Activated CD4-positive, alpha-beta T cell treated with anti-CD3 and anti-CD28 coated beads, Interleukin-2, amount 50 U/mL, for 48 hours (primary cell): ENCODE data around the gene RHO.

ENCODE experiments used
- DNase-seq, 2 experiments: peaks; one replicate each; pipeline ENCODE4 v3.0.0-alpha.2; 2020

RHO gene

DNA sequence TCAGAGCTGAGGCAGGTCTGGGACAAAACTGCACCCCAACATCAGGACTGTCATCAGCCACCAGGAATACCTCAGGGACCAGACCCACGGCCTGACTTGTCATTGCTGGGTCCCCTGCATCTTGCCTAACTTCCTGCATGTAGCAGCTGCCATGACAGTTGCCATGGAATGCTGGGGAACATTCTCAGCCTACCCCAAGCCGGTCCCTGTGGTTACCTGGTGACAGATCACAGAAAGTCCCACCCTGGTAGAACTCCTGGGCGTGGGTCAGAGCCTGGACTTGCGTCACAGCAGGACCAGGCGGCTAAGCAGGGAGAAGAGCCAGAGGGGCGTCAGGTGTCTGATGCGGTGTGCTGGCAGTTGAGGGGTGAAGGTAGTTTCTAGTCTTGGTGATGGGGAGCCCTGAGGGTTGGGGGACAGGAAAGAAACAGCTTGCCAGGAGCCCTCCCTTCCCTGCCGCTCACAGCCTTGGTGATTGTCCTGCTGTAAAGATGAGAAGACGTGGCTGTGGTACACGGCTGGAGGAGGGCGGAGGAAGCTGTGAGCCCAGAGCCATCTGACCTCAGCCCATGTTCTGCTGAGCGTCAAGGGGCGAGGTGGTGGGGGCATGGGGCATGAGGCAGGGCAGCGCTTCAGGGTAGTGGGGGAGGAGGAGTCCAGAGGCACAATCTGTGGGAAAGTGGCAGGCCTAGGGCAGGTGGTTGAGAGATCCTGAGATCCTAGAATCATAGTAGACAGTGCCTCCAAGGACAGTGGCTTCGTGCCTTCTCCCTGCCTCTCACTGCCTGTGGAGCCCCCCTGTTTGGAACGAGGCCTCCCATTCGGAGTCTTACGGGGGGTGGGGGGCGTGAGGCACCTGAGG lies 19.9 kb downstream of the RHO start:
- no peak for DNase-seq

DNA sequence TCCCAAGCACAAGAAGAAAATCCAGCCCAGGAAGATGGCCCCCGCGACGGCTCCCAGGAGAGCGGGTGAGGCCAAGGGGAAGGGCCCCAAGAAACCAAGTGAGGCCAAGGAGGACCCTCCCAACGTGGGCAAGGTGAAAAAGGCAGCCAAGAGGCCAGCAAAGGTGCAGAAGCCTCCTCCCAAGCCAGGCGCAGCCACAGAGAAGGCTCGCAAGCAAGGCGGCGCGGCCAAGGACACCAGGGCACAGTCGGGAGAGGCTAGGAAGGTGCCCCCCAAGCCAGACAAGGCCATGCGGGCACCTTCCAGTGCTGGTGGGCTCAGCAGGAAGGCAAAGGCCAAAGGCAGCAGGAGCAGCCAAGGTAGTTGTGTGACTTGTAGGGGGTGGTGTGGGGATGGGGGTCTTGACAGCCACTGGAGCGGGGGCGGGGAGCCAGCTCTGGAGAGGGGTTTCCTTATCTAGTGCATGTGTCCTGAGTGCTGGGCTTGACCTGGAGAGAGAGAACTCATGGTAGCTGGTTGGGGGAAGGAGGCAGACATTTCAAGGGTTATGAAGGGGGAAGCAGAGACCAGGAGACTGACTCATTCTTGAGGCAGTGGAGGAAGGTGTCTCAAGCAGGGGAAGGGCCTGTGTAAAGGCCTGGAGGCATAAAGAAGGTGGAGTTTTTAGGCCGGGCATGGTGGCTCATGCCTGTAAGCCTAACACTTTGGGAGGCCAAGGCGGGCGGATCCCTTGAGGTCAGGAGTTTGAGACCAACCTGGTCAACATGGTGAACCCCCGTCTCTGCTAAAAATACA lies 20.8 kb downstream of the RHO start:
- DNase-seq = no peak

DNA sequence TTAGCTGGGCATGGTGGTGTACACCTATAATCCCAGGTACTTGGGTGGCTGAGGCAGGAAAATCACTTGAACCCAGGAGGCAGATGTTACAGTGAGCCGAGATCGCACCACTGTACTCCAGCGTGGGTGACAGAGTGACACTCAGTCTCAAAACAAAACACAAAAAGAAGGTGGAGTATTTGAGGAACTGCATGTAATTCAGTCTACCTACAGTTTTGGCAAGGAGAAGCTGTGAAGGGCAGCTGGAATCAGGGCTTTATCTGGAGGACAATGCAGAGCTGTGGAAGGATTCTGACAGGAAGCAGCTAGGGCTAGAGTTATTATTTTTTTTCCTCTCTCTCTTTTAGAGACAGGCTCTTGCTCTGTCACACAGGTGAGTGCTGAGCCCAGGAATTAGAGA lies 21.4 kb downstream of the RHO start:
- DNase-seq = no peak

DNA sequence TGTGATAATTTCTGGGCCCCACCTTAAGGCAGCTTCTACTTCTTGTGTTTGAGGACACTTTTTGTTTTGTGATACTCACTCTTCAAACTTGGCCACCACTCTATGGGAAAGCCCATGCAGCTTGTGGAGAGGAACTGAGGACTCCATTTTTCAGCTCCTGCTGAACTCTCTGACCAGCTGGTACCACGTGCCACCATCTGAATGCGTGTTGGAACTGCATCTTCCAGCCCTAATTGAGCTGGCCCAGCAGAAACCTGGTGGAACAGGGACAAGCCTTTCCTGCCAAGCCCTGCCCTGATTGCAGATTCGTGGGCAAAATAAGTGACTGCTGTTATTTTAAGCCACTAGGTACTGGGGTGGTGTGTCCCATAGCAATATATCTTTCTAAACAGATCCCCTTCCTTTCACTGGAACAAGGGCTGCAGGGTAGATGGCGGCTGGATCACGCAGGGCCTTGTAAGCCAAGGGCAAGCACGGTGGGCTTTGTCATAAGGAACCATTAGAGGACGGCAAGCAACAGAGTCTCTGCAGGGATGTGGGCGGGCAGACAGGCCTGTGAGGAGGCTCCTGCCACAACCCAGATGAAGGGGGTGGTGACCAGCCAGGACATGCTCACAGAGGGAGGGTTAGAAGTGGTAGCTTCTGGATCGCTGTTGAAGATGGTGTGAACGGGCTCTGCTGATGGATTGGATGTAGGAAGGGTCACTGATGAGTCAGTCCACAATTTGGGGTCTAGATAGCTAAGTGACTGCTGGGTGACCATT lies 24.0 kb downstream of the RHO start:
- DNase-seq = no peak

DNA sequence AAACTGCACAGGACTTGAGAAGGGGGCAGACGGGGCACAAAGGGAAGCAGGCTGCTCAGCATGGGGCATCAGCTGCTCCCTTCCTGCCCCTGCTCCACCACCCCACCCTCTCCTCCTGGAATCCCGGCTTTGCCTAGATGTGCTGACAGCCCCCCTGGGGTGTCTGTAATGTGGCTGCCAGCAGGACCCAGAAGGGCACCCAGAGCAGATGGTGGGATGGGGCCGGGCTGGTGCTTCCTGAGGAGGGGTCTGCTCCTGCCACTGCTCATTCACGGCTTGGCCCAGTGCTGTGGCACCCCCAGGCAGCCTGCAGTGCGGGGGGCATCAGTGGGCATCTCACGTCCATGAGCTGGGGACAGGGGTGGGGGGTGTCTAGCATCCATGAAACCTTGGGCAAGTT lies 24.7 kb downstream of the RHO start:
- no peak for DNase-seq

DNA sequence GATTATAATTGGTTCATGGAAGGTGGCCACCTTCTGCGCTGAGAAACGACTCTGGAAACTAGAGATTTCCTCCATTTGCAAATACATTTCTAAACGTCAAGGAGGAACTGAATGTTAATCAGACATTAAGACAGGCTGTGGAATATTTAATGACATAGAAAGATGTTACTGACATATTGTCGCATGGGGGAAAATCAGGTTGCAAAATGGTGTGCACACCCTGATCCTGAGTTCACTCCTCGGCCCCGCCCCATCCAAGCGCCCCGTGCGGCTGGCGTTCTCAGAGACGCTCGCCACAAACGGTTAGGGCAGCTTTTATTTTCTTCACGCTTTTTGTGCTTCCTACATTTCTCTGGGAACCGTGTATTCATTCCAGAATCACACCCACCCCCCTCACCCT lies 25.3 kb downstream of the RHO start:
- peak in 1 of 2 experiments; percentile 17 for DNase-seq

DNA sequence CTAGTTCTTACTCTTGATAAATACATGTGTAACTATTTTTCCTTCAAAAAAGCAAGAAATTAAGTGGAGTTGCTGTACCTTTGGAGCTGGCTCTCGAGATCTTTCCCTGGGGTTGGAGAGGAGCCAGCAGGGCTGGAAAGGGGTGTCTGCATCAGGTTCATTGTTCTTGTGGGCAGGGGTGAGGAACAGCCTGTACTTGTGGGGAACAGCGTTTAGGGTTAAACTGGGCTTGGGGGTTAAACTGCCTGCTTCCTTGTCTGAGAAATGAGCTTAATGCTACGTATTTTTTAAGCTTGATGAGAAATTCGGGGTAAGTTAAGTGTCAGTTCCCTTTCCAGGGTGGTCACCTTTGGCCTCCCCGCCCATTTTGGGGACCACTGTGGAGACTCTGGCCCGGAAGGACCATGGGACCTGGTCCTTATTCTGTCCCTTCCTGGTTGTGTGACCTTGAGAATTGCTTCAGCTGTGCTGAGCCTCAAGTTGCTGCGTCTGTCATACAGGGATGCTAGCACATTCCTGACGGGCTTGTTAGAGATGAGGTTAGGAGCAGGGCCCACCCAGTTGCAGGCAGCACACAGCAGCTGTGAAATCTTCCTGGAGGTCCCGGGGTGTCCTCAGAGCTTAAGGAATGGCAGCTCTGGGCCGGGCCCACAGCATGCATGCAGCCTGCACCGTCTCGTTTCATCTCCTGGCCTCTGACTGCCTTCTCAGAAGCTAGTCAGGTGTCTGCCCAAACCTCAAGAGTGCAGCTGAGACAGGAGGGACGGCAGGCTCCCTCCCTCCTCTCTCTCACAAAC lies 26.1 kb downstream of the RHO start:
- no peak for DNase-seq

DNA sequence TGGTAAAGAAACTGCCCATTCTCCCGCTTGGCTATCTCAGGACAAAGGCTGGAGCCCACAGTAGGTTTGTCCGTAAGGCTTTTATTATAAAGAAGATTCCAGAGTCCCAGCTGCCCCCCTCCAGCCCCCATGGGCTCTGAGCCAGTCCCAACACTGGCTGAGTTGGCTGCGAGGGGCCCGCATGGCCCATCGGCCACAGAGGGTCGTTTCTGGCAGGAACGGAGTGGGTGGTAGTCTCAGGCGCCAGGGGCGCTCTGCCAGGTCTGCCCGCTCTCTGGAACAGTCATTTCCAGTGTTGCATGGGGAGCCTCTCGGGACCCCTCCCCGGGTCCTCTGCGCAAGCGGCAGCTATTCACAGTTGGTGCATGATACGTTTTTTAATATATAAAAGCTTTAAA lies 26.7 kb downstream of the RHO start:
- no peak for DNase-seq

DNA sequence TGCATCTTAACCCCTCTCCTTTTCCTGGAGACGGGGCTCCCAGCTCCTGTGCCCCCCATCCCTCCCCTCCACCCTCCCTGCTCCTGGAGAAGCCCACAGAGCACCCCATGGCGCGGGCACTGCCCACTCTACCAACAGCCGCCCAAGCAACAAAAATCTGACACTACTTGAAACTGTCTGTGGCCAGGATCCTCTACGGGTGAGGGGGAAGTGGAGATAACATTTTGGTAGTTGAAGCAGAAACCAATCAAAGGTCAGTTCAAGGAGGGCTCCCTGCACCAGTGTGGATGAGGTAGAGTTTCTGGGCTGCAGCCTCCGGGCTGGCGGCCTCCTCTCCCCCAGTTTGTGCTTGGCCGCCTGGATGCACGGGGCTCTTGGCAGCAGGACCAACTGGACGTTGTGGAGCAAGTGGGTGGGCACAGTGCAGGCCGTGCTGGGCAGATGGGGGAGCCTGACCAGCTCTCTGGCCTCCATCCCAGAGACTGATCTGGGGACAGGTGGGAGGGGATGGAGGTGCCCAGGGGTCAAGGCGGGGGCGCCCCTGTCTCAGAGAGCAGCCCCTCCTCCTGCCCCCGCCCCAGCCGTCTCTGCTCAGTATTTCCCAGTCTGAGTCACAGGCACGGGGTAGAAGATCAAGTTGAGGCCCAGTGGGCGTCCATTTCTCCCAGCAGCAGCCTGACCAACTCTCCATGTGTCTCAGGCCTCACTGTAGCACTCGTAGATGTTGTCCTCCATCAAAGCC lies 27.3 kb downstream of the RHO start:
- no peak for DNase-seq

DNA sequence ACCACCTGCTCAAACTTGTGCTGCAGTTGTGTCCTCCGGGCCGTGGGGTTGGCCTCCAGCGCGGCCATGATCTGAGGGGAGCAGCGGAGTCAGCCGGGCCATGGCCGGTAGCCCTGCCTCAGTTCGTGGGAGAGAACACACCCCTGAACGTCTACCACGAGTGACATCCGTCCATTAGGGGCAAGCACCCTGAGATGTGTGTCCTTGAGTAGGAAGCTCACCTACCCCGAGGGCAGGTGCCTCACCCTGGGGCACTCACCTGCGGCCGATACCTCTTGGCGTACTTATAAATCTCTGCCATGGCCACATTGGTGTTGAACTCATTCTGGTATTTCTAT lies 27.9 kb downstream of the RHO start:
- DNase-seq = no peak

DNA sequence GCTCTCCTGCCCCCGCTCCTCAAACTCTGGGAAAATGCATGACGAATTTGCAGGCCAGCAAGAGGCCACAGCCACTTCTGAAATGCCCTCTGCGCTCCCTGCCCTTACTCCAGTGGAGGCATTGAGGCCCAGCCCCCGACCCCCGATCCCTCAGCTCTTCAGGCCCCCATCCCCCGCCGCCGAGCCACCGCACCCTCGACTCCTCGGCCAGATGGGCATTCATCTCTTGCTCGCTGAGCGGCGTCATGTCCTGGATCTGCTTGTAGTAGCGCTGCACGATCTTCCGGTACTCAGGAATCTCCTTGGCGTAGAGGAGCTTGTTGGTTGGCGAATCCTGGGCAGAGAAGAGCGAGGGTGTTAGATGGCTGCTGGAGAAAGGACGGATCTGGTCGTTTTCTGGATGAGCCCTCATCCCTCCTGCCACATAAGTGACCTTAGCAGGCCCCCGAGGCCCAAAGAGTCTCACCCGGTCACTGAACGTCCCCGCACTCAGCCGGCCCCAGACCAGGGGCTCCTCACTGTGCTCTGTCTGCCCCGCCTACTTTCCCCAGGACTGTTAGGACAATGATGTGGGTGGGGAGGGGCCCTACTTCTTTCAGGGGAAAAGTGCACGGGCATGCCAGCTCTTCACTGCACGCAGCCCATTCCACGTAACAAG lies 28.6 kb downstream of the RHO start:
- DNase-seq = no peak

DNA sequence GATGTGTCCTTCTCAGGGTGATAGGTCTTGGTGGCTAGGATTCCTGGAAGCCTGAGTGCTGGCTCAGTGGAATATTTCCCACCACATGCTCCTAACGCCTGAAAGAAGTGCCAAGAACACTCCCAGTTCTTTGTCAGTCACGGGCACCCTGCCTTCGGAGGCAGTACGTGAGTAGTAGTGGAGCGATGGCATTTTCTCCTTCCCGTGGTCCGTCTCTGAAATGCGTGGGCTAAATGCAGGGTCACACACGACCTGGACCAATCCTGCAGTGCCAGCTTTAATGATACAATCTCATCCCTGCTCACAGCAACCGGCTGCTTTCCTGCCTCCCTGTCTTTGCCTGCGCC lies 29.1 kb downstream of the RHO start:
- DNase-seq = no peak

DNA sequence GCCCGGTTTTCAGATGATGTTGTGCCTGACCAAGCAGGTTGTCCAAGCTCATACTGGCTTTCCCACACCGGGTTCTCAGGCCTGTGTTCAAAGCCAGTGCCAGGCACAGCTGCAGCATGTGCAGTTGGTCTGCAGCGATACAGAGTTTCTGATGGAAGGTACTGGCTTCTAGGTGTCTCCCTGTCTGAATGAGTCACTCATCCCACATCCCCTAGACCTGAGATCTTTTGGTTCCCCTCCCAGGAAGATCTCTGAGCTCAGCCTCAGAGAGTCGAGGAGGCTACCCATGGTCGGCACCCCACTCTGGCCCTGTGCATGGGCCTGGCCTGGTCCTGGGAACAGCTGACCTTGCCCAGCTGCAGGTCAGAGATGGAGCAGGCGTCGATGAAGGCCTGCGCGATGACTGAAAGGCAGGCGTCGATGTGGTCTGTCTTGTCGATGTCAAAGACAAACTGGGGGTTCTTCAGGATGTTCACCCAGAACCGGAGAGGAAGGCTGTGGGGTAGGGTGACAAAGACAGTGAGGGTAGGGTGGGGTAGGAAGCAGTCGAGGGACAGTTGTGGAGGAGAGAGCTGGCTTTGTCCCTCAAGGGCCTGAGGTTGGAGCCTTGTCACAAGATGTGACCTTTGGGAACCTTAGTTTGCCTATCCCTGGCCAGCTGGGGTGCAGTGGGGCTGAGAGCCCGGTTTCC lies 29.8 kb downstream of the RHO start:
- DNase-seq = no peak

DNA sequence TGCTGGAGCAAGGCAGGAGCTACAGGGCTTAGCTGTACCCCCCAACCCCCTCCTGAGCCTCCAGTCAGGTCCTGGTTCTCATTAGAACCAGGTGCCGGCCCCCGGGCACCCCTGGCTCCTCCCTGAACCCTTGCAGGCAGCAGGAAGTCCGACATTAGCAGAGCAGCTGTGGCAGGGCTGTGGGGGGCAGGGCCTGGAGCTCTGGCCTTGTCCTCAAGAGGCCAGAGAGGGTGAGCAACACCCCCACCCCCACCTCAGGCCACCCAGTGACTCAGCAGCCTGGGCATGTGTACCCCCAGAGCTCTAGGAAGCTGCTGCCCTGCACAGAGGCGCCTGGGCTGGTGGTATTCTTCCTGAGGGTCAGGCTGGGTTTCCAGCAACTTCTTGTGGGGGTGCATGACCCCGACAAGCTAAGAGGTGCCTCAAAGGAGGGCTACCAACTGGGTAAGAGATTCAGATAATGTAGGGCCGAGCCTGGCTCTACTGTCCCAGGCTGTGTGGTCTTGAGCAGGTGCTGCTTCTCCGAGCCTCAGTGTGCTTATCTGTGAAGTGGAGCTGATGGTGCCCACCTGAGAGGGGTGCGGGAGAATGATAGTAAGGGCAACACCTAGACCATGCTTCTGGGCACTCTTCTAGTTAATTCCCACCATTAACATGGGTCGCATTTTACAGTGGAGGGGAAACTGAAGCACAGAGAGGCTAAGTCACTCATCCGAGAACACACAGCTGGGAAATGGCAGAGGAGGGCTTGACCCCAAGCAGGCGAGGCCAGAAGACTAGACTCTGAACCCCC lies 30.5 kb downstream of the RHO start:
- no peak for DNase-seq

DNA sequence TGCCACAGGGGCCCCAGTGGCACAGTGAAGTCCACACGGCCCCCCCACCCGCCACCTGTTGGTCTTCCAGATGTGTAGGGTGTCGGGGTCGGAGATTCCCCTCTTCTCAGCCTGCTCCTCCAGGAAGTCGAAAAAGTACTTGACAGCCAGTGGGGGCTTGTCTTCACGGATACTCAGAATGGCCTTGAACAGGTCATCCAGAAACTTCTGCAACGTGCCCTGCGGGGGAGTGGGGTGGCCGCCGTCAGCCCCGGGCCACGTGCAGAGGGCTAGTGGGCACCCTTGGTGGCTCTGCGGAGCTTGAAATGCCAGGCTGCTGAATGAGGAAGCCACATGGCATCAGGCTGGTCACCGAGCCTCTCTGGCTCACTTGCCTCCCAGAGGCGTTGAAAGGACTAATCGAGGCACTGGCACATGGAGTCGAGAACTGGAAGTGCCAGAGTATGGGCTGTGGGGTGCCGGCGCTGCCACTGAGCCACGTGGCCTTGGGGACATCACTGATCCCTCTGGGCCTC lies 31.2 kb downstream of the RHO start:
- DNase-seq = no peak

DNA sequence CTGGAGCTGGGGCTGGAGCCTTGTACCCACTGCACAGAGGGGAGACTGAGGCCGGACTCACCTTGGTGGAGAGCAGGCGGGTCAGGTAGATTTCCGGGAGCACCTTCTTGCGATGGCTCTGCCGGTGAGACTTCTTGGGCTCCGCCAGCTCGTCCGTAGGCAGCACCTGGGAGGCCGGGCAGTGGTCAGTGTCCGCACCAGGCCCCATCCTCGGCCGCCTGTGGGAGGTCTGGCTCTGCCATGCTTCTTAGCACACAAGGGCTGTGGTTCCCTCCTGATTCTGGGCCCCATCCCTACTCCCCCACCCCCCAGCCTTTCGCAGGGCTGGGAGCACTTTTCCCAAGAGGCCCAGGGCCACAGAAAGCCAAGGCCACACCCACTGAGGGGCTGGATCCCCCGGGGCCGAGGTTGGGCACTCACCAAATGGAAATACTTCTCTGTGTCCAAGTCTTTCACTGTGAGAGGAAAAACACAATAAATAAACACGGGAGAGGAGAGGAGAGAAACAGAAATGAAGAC lies 31.9 kb downstream of the RHO start:
- DNase-seq = no peak

DNA sequence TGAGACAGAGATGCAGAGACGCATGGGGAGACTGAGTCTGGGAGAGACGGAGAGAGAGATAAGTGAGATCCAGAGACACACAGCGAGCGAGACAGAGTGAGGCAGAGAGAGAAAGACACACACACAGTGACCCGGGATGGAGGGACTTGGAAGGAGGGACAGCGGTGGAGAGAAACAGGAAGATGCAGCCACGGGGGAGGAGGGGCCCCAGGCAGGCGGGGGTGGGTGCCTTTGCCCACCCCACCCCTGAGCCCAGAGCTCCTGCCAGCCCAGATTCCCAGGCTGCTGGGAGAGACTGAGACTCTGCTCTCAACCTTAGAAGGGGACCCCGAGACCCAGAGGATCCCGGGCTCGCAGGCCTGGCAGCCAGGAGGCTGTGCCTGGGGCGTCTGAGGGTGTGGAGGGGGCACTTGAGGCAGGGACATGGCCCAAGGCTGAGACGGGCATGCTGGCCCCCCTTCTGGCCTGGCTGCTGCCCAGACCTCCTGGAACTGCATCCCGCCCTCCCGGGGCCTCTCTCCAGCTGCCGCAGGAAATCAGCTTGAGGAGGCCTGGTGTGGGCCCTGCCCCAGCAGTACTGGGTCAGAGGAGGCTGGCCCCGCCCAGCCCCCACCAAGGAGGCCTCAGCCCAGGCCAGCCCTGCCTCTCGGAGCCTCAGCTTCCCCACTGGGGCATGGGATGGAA lies 32.6 kb downstream of the RHO start:
- DNase-seq = no peak

DNA sequence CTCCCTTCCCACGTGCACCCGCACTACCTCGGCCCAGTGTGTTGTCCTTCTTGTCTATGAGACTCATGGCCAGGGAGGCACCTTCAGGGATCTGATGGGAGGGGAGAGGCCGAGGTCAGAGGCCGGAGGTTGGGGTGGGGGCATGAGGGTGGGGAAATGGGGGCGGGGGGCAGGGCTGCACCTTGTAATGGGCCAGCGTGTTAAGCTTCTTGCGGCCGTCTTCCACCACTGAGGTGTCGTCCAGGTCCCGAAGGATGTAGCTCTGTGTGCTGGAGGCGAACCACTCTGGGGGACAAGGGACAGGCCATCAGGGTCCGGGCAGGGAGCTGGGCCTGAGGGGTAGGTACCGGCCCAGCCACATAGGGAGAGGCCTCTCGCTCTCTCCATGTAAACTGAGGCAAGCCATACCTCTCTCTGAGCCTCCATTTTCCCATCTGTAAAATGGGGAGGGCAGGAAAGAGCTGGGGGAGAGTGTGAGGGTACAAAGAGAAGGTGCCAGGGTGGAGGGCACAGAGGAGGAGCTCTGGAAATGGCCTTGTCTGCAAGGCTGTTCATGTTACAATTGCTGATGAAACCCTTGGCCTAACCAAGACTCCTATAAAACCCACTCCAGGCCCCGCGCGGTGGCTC lies 33.3 kb downstream of the RHO start:
- DNase-seq = no peak

DNA sequence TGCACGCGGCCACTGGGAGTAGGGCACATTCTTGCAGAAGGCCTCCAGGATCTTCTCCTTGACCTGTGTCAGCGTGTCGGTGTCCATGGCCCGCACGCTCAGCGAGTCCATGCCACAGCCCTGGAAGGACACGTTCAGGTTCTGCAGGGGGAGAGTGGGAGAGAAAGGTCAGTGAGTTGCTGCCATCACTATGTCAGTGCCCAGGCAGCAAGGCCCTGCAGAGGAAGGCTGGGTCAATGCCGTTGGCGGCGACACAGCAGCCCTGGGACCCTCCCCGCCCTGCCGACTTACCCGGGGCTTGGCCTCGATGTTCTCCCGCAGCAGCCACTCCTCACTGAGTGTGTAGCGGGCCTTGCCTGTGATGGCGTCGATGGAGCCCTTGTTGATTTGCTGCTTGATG lies 34.4 kb downstream of the RHO start:
- DNase-seq = no peak
